RCC 7860 (cell line): ENCODE results near the gene CNTNAP2.
"Not testable (repeated sequence)": the region's sequence is repeated elsewhere in the genome, so short reads cannot be mapped to it uniquely, and the experiment has no call there.

ENCODE experiments used
- DNase-seq: peaks from one replicate; pipeline ENCODE4 v3.0.0-alpha.2; 2015; ENCODE audit warnings: low spot score
- FAIRE-seq: peaks from 2 replicates; lab custom pipeline; 2012; peaks lifted over from hg19 to GRCh38; lab: Jason Lieb, UNC

Gene CNTNAP2

GRCh38 chr7:148031811-148032210 is 1915.2 kb downstream of the CNTNAP2 start:
- no peak for FAIRE-seq

GRCh38 chr7:148035950-148036349 is 1919.3 kb downstream of the CNTNAP2 start:
- FAIRE-seq (no peak), DNase-seq (no peak)

More at GRCh38 chr7:148031811-148032210, 1915.2 kb downstream of the CNTNAP2 start:
- DNase-seq = no peak

- no peak for DNase-seq
- no peak for FAIRE-seq
These were observed 1920.4 kb downstream of the CNTNAP2 start for GRCh38 chr7:148037044-148037443.

- DNase-seq = no peak
- no peak for FAIRE-seq
These were observed 1924.6 kb downstream of the CNTNAP2 start for GRCh38 chr7:148041156-148041555.

- no peak for DNase-seq
- FAIRE-seq = no peak
These were observed 1926.5 kb downstream of the CNTNAP2 start for GRCh38 chr7:148042935-148043631.

GRCh38 chr7:148044173-148044572 is 1927.6 kb downstream of the CNTNAP2 start:
- DNase-seq = no peak
- no peak for FAIRE-seq

GRCh38 chr7:148045521-148045920 is 1928.9 kb downstream of the CNTNAP2 start:
- FAIRE-seq = no peak
- no peak for DNase-seq

GRCh38 chr7:148049068-148049467 is 1932.5 kb downstream of the CNTNAP2 start:
- no peak for DNase-seq
- FAIRE-seq = no peak

- FAIRE-seq (no peak), DNase-seq (no peak)
These were observed 1934.0 kb downstream of the CNTNAP2 start for GRCh38 chr7:148050492-148051158.

- FAIRE-seq (no peak), DNase-seq (no peak)
These were observed 1939.8 kb downstream of the CNTNAP2 start for GRCh38 chr7:148056406-148056805.

- no peak for FAIRE-seq
- DNase-seq = no peak
These were observed 1941.5 kb downstream of the CNTNAP2 start for GRCh38 chr7:148058092-148058491.

- DNase-seq = no peak
- no peak for FAIRE-seq
These were observed 1942.2 kb downstream of the CNTNAP2 start for GRCh38 chr7:148058753-148059152.

- FAIRE-seq = no peak
- DNase-seq = no peak
These were observed 1944.1 kb downstream of the CNTNAP2 start for GRCh38 chr7:148060724-148061123.

- not testable (repeated sequence) for FAIRE-seq, DNase-seq
These were observed 1961.5 kb downstream of the CNTNAP2 start for GRCh38 chr7:148078111-148078510.

GRCh38 chr7:148079206-148080080 is 1962.8 kb downstream of the CNTNAP2 start:
- DNase-seq (no peak), FAIRE-seq (no peak)

- no peak for DNase-seq
- no peak for FAIRE-seq
These were observed 1966.8 kb downstream of the CNTNAP2 start for GRCh38 chr7:148083448-148083847.

- FAIRE-seq (no peak), DNase-seq (peak; percentile 30)
These were observed 1967.5 kb downstream of the CNTNAP2 start for GRCh38 chr7:148084138-148084537.

GRCh38 chr7:148091882-148092281 is 1975.3 kb downstream of the CNTNAP2 start:
- no peak for DNase-seq
- FAIRE-seq = no peak

- DNase-seq = no peak
- no peak for FAIRE-seq
These were observed 1977.0 kb downstream of the CNTNAP2 start for GRCh38 chr7:148093375-148094166.

GRCh38 chr7:148095066-148095465 is 1978.5 kb downstream of the CNTNAP2 start:
- FAIRE-seq (no peak), DNase-seq (no peak)
